Vagina (tissue), 2 donors: Measurements from ENCODE around the gene GSTA4.

ENCODE experiments used
- POLR2A ChIP-seq, 2 donors: fragments of 450-650 bp; IDR thresholded peaks; one replicate each; pipeline ENCODE4 v1.6.1; 2017; ENCODE audit warnings: antibody characterized with exemption in 2 of 2, mild to moderate bottlenecking in 2 of 2, moderate library complexity in 2 of 2
- TF ChIP-seq, protein P1 (sequence below), 3 experiments: fragments of 450-650 bp in 2 of 3; fragments of 200-600 bp in 1 of 3; sonication (generic) in 1 of 3; IDR thresholded peaks; one replicate each; pipeline ENCODE4 v1.5.1; 2017 to 2019; ENCODE audit warnings: antibody characterized with exemption in 3 of 3, mild to moderate bottlenecking in 2 of 3, moderate library complexity in 2 of 3

DNA sequence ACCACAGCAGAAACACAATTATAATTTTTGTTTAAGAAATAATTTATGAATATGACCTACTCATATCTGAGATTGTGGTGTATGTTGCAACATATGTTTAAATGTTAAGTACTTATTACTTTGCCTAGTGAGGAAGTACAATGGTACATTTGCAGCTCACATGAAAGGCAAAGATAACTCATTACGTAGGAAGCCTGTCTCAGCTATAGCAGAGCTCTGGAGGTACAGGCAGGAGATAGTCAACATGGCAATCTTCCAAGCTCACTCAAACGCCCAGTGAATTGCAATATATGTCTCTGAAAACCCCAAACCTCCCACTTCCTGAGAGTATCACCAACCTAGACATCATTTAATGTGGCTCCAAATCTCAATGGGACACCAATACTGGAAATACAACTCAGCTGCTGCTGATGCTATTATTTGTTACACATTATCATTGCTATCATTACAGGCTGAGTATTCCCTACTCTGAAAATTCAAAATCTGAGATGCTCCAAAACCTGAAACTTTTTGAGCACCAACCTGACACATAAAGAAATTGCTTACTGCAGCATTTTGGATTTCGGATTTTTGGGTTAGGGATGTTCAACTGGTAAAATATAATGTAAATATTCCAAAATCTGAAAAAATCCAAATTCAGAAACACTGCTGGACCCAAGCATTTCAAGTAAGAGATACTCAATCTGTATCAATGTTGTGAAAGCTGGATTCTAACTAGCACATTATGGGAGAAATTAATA is 25.1 kb upstream of the GSTA4 start:
- TF ChIP-seq, protein P1, sequence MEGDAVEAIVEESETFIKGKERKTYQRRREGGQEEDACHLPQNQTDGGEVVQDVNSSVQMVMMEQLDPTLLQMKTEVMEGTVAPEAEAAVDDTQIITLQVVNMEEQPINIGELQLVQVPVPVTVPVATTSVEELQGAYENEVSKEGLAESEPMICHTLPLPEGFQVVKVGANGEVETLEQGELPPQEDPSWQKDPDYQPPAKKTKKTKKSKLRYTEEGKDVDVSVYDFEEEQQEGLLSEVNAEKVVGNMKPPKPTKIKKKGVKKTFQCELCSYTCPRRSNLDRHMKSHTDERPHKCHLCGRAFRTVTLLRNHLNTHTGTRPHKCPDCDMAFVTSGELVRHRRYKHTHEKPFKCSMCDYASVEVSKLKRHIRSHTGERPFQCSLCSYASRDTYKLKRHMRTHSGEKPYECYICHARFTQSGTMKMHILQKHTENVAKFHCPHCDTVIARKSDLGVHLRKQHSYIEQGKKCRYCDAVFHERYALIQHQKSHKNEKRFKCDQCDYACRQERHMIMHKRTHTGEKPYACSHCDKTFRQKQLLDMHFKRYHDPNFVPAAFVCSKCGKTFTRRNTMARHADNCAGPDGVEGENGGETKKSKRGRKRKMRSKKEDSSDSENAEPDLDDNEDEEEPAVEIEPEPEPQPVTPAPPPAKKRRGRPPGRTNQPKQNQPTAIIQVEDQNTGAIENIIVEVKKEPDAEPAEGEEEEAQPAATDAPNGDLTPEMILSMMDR (IDR thresholded peaks at IDR 0.05): no peak
- no peak for TF ChIP-seq POLR2A (IDR thresholded peaks at IDR 0.05)
